Measurements from ENCODE around the gene ALOX12B.
A peak's percentile ranks its signal among the peaks of the same experiment; 100 is the strongest.

The ALOX12B gene

DNA sequence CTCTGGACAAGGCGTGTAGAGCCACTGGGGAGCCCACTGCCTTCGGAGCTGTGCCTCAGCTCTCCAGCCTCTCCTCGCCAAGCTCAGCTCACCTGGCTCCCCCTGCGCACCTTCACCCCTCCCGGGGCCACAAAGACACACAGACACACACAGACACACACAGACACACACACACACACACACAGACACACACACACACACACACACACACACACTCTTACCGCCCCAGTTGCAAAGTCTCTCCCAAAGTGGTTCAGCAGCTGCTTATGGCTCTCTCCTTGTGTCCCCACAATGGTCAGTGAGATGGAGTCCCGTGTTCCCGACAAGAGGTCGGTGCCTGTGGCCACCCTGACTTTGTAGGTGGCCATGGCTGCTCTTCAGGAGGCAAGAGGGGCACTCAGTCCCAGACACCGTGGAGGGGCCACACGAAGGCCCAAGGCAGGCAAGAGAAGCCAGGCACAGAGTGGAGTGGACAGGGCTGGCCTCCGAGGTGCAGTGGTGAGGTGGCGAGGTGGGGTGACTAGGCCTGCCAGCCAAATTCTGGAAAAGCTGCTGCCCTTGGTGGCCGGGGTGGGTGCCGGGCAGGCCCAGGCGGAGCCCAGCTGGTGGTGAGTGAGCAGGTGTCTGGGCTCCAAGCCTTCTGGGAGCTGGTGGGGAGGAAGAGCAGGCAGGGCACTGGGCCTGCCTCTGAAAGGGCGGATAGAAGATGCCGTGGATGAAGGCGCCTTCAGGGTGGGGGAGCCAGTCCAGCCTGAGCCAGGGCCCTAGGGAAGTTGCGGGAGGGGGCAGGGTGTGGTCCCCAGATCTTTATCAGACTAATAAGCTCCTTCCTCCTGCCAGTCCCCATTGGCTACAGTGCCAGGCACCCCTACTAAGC, at the start of gene ALOX12B:
TSS of gene ALOX12B (minus strand) at position 642 of the 877 bp plus-strand sequence. CDS start at position 368, 274 bp downstream.
- DNase-seq (ENCODE audit: low spot score): no peak

DNA sequence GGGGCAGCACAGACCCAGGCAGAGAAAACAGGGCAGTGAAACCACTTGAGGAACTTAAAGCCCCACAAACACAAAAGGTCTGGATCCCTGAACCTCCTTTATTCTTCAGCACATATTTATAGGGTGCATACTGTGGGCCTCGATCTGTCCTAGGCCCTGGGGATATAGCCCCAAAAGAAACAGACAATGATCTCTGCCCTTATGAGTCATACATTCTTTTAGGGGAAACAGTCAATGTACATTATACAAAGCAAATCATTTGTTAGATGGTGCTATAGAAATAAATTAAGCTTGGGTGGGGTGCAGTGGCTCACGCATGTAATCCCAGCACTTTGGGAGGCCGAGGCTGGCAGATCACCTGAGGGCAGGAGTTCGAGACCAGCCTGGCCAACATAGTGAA, 46.4 kb upstream of the ALOX12B start:
- no peak for DNase-seq (ENCODE audit: low spot score)

DNA sequence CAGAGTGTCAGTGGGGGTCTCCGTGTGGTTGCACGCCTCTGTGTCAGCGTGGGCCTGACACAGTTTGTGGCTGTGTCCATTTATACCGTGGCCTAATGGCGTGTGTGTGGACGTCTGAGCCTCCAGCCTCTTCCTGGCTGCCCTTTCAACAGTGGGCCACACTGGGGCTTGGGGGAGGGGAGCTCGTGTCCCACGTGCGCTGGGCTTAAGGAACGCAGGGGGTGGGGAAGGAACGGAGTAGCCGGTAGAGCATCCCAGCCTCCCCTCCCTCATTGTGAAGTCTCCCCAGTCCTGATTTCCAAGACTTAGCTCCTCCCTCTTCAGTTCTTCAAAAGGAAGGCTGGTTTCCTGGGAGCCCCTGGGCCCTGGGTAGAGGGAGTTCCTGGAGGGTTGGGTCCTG, 45.9 kb upstream of the ALOX12B start:
- no peak for DNase-seq (ENCODE audit: low spot score)

DNA sequence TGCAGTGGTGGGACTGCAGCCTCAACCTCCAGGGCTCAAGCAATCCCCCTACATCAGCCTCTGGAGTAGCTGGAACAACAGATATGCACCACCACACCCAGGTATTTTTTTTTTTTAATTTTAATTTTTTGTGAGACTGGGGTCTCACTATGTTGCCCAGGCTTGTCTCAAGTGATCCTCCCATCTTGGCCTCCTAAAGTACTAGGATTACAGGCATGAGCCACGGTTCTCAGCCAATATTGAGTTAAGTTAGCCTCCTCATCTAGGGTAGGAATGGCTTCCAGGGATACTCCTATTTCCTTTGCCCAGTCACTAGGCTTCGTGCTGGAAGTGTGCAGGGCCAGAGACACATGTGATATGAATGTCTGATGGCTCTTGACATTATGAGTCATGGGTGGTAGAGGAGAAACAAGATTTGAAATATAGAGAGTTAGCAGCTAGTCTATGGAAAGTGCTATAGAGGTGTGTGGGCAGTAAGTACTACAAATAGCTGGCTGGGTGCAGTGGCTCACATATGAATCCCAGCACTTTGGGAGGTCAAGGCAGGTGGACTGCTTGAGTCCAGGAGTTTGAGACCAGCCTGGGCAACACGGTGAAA, 44.4 kb upstream of the ALOX12B start:
- no peak for DNase-seq (ENCODE audit: low spot score)

DNA sequence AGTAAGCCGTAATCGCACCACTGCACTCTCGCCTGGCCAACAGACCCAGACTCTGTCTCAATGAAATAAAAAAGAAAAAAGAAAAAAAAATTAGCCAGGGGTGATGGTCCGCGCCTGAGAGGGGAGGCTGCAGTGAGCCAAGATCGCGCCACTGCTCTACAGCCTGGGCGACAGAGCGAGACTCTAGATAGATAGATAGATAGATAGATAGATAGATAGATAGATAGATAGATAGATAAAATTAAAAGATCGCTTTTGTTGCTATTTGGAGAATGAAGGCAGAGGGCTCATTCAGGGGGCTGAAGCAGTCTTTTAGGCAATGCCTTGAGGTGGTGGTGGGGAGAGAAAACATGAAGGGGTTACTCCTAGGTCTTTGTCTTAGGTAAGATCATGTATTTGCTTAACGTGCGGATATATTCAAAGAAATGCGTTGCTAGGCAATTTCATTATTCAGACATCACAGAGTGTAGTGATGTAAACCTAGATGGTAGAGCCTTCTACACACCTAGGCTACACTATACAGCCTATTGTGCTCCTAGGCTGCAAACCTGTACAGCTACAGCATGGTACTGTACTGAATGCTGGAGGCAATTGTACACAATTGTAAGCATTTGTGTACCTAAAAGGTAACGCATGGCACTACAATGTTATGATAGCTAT, 40.7 kb upstream of the ALOX12B start:
- DNase-seq (ENCODE audit: low spot score): no peak

DNA sequence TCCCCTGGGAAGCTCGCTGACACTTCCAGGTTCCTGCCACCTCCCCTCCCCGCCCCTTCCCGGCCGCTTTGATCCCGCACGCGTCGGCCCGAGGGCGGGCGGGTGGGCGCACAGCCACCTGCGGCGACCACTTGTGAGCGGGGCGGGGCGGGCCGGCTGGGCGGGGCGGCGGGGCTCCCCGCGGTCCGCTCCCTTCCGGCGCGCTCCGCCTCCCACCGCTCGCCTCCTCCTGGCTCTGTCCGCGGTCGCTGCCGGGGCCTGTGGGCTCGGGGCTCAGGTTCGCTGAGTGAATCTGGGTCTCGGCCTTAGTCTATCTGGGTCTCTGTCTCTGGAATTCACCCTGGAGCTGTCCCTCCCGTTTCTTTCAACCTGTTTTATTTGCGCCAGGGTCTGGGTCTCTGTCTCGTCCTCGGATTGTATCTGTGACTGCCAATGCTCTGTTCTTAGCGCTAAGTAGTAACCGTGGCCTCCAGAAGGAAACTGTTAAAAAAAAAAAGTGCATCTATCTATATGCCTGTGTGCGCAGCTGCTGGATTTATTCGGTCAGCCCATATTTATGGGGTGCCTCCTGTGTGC, 39.1 kb upstream of the ALOX12B start:
- DNase-seq (ENCODE audit: low spot score): no peak

DNA sequence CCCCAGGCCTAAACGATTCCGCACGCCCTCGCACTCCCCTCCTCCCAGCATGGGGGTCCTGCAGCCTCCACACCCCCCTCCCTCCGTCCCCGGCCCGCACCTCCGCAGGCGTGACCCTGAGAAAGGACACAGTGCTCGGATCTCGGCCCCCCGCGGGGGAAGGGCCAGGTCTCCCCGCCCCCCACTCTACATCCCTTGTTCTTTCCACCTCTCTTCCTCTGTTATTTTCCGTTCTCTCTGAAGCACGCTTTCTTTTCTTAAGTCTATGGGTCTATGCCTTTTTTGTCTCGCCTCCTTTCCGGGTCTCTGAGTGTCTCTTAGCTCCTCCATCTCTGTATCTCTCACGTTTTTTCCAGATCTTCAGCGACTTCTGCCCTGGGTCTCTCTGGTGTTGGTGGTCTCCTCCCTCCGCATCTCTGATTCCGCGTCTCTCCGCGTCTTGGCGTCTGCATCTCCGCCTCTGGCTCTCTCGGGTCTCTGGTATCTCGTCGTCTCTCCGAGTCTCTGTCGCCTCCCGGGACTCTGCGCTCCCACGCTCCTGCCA, 38.5 kb upstream of the ALOX12B start:
- no peak for DNase-seq (ENCODE audit: low spot score)

DNA sequence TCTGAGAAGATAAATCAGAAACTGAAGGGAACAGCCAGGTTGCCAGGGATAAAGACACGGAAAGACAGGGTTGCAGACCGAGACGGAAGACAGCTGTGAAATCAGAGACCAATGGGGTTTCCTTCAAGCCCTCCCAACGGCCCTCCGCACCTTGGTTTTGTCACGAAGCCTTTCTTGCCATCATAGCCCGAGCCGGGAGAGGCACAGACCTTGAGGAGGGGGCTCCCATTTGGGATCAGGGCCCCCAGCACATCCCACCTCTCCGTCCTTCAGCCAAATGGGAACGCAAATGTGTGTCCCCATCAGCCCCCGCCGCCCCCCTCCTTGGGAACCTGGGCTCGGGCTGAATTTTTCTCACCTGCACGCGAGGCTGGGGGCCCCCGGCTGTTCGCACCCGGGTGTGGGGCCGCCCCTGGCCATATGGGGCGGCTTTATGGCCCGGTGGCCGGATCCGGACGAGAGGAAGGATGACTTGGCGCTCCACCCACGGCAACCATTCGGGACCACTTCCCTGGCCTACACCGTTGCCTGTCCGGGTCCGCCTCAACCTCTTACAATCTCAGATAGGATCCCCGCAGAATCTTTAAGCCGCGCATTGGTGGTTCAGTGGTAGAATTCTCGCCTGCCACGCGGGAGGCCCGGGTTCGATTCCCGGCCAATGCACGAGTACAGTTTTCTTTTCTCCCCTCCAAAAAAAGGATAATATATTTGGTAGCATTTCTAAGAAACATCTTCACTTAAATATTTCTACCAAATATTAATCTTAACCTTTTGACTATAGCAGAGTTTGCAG, 37.8 kb upstream of the ALOX12B start:
- DNase-seq (ENCODE audit: low spot score): peak; percentile 76

DNA sequence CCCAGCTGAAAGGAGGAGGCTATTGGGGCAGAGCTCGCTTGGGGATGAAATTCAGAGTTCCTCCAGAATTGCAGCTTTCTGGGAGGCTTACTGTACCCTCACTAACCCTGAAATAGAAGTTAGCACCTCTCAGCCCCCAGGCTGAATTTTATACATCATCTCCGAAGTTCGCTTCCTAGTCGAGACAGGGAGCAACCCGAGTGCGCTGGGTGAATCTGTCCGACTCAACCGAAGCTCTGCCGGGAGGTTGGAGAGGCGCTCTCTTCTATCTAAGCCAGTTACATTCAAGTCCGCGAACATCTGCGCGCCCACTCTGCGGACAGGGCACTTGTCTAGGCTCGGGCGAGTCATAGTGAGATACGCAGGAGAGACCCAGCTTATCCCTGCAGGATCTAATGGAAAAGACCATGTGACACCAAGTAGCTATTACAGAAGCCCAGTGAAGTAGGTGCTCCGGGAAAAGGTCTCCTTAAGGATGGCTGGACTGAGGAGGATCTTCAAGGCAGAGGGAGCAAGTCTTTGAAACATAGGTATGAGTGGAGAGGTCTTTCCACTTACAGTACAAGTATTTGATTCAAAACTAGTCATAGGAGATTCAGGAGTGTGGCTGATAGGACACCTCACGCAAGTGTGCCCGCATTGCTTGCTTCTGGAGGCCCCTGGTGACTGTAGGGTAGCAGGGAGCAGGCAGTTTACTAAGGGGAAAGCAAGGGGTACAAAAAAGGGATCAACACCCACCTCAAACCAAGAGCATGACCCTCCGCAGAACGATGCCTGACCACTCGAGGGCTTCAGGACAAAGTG, 37.0 kb upstream of the ALOX12B start:
- no peak for DNase-seq (ENCODE audit: low spot score)

DNA sequence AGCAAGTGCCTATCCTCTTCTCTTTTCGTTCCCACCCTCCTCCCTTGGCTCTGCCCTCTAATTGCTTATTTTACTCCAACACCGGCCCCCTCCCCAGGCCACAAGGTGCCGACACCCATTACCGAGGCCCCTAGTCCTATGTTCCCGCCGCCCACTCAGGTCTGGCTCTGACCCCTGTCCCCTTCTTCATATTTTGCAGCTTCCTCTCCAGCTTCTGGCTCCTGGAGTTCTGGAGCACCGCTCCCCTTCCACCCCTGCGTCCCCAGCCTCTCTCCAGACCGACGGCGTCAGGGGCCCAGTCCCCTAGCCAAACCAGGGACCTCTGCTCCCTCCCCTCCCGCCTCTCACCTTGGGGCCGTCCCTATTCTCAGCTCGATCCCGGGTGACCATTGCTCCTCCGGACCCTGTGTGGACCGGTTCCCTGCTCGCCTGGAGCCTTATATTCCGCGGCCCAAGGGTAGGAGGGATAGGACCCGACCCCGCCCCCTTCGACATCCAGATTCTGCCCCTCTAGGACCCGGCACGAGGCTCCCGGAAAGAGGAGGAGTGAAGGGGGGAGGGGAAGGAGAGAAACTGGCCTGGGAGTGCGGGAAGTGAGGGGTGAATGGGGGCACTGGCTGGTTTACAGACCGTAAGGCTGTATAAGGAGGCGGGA, 36.3 kb upstream of the ALOX12B start, which contains the start of gene HES7:
TSS of gene HES7 (minus strand) at position 412 of the 655 bp plus-strand sequence. CDS start at position 390, 22 bp downstream.
- no peak for DNase-seq (ENCODE audit: low spot score)

DNA sequence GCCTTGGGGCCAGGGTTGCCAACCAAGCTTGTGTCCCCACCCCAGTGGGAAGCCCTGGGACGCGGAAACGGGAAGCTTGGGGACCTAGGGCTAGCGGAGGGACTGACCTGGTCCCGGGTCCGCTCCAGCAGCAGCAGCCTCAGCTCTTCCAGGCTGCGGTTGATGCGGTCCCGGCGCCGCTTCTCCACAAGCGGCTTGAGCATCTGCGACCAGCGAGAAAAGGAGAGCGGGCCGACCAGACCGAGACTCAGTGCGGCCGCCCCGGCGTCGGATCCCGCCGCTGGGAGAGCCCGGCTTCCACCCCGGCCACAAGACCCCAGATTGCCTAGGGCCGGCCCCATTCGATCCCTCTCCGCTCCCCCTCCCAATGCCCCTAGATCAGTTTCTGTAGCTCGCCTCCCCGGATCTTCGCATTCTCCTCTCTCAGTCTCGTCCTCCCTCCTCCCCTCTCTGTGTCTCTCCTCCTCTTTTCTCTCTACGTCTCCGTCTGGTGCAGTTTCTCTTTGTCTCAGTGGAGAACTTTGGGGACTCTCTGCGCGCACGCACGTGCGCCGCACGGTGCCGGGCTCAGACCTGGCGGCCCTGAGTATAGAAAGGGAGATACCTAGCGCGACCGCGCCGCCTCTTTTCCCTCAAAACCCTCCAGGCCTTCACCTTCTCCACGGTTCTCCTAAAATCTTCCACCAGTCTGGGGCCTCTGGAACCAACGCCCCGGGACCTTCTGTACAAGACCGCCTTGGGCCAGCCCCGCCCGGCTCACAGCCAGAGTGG, 35.6 kb upstream of the ALOX12B start:
- no peak for DNase-seq (ENCODE audit: low spot score)

DNA sequence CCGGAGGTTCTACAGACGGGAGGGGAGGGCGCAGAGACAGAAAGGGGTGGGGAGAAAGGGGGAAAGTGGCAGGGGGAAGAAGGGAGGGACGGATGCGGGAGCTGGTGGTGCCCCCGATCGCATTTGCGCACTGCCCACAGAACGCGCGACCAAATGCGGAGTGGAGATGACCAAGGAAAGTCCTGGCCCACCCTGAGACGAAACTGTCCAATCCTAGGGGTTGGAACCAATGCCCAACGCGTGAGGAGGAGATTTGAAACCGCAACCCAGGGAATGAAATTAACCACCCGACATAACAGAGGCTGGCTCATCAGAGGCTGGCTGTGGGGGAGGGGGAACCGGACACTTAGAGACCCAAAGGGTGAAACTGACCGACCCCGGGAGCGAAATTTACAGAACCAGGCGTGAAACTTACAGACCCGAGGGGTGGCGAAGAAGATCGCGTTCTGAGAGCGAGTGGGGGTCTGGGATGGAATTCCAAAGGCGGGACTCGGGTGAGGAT, 35.0 kb upstream of the ALOX12B start:
- no peak for DNase-seq (ENCODE audit: low spot score)

DNA sequence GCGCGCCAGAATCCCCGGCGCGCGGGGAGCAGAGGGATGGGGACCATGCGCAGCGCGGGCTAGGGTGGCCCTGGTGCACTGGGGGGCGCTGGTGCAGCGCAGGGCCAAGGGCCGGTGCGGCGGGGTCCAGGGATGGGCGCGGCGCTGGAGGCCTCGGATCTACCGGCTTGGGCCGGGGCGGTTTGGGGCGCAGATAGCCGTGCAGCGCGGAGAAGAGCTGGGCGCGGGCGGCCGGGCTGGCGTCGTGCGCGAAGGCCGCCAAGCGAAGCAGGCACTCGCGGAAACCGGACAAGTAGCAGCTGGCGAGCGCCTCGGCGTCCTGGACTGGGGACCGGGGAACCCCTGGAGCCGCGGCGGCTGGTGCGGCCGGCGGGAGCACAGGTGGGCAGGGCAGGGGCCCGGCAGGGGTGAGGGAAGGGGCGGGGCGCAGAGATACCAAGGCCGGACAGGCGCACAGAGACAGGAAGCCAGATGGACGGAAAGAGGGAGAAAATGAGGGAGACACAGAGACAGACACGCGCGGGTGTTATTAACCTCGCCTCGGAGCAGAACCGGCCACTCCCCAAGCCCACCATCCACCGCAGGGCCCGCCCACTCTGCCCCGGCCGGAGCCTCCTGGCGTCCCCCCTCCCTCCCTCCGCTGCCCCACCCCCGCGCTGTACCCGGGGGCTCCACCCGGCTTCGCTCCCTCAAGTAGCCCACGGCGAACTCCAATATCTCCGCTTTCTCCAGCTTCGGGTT, 34.3 kb upstream of the ALOX12B start:
- no peak for DNase-seq (ENCODE audit: low spot score)

DNA sequence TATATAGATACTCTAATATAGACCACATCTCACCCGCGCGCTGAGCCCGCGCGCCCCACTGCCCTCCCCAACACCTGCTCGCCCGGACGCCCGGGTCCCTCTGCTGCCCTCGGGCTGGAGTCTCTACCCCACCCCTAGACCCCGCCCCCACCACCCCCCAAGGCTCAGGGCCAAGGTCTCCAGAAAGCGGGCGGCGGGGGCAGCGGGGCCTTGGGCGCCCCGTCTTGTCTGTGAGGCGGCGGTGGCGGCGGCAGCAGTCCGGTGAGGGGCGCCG, 33.8 kb upstream of the ALOX12B start:
- DNase-seq (ENCODE audit: low spot score): no peak

DNA sequence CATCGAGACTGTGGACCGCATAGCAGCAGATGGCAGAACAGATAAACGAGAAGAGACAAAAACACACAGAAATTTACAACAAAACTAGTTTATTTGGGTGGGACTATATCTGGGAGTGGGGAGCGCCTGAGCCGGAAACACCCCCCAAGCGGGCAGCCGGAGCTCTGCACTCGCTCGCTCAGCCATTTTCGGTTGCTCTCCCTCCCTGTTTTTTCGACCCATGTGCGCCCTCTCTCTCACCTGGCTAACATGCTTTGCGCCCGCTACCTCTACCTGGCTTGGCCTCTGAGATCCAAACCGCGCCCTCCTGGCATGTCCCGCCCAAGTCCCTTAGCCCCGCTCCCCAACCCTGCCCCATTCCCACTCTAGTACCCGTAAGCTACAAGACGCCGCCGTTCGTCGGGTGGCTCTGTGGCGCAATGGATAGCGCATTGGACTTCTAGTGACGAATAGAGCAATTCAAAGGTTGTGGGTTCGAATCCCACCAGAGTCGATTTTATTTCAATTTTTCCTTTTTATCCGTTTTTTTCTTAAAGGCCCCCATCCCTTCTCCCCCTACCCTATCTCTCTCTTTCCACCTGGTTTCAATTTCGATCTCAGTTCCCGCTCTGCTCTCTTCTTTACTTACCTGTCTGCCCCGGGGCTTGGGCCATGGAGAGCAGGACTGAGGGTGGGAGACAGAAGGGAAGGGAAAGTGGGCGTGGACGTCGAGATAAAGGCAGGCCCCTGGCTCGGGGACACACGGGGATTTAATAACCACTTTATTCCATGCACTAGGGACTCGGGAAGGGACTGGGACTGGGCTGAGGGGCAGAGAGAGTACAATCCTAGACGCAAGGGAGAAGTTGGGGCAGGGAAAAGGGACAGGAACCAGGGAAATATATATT, 33.2 kb upstream of the ALOX12B start:
- DNase-seq (ENCODE audit: low spot score): peak; percentile 34

DNA sequence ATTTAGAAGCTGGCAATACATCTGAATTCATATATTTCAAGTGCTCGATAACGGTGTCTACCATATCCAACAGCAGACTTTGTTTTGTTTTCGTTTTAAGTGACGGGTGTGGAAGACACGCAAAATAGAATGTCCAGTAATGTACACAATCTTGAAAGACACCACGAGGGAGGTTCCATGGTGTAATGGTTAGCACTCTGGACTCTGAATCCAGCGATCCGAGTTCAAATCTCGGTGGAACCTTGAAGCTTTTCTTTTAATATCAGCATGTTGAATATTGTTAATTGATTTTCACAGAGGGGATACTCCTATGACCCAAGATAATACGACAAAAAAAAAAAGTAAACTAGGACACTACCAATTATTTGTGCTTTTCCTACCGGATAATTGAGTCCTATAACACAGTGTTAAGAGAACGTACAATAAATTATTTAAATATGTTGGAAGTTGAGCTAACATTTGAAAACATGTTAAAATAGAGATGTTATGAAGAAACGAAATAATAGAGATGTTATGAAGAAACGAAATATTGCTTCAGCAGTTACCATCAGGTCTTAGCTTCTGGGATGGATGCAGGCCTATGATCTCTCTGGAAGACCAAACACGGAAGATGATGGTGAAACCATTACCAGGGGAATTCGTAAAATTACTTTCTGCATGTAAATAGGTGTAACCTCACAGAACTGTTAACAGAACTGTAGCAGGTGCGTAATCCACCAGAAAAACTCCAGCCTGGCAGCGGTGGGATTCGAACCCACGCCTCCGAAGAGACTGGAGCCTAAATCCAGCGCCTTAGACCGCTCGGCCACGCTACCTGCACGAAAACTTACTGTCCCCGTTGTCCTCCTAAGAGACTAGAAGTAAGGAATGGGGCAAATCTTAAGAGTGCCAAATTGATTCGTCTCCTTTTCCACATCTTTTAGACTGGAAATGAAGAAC, 32.3 kb upstream of the ALOX12B start:
- peak; percentile 88 for DNase-seq (ENCODE audit: low spot score)
